Immature natural killer cell (primary cell): Measurements from ENCODE around the gene ZDHHC11. TPM values are rescaled to one million over a fixed set of nuclear protein-coding genes. Genes with fewer than 3 reads are reported as not detected.
A peak's percentile ranks its signal among the peaks of the same experiment; 100 is the strongest.

ENCODE experiments used
- DNase-seq, 3 donors: peaks; one replicate each; pipeline ENCODE4 v3.0.0; 2022; ENCODE audit warnings: mixed read lengths in 1 of 3
- H3K27ac Mint-ChIP-seq, 6 donors: one replicate each; pipeline ENCODE4 v1.8.0; 2020; ENCODE audit warnings: mixed read lengths in 6 of 6, mild to moderate bottlenecking in 5 of 6, inconsistent platforms in 4 of 6, moderate library complexity in 3 of 6
- H3K27me3 Mint-ChIP-seq, 3 donors: one replicate each; pipeline ENCODE4 v1.8.0; 2020 to 2021; ENCODE audit warnings: low read depth in 3 of 3, mild to moderate bottlenecking in 3 of 3, mixed read lengths in 3 of 3, moderate library complexity in 3 of 3, inconsistent platforms in 1 of 3
- H3K36me3 Mint-ChIP-seq, 3 donors: one replicate each; pipeline ENCODE4 v1.8.0; 2020; ENCODE audit warnings: mixed read lengths in 3 of 3, inconsistent platforms in 2 of 3, mild to moderate bottlenecking in 2 of 3
- H3K4me1 Mint-ChIP-seq, 2 donors: one replicate each; pipeline ENCODE4 v1.8.0; 2020; ENCODE audit warnings: inconsistent platforms in 2 of 2, mild to moderate bottlenecking in 2 of 2, mixed read lengths in 2 of 2, moderate library complexity in 1 of 2
- H3K4me3 Mint-ChIP-seq, 5 donors: one replicate each; pipeline ENCODE4 v1.8.0; 2020; ENCODE audit warnings: mild to moderate bottlenecking in 5 of 5, mixed read lengths in 5 of 5, inconsistent platforms in 3 of 5, moderate library complexity in 3 of 5
- H3K9me3 Mint-ChIP-seq, 6 donors: one replicate each; pipeline ENCODE4 v1.8.0; 2020; ENCODE audit warnings: mild to moderate bottlenecking in 6 of 6, mixed read lengths in 6 of 6, inconsistent platforms in 4 of 6, moderate library complexity in 3 of 6
- polyA plus RNA-seq, 3 donors: library from polyadenylated mRNA; unstranded; fragments of 300-500 nt; fragmentation: Illumina TruSeq; gene quantifications; one replicate each; pipeline ENCODE4 v1.2.3, GENCODE V29; 2021

Gene ZDHHC11
- polyA plus RNA-seq, 3 donors from 2014 or later: not detected

DNA sequence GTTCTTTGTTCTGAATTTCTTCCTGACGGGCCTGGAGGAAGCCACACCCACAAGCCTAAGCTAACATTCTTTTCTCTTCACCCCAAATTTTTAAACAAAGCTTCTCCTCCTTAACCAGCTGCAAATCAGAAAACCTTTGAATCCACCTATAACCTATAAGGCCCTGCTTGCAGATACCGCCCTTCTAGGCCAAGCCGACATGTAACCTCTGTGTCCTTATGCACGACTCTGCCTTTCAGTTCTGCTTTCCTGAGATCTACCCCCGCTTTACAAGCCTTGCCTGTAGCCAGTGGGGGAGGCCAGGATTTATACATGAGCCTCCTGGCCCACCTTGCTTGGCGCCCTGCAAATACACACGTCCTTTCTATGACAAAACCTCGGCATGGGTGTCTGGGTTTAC is 22.5 kb upstream of the ZDHHC11 start:
- Mint-ChIP-seq H3K9me3 (no peaks in the 10 kb centered on the region), H3K4me1 (peaks cover 0 to 3% of the 10 kb centered on the region in 2 donors), H3K27me3 (peaks cover 0 to 2% (median 0%) of the 10 kb centered on the region in 3 donors), H3K27ac (no peak overlapping the region), H3K4me3 (no peak overlapping the region), H3K36me3 (peaks cover 23 to 65% (median 25%) of the 10 kb centered on the region in 3 donors)
- no peak for DNase-seq

DNA sequence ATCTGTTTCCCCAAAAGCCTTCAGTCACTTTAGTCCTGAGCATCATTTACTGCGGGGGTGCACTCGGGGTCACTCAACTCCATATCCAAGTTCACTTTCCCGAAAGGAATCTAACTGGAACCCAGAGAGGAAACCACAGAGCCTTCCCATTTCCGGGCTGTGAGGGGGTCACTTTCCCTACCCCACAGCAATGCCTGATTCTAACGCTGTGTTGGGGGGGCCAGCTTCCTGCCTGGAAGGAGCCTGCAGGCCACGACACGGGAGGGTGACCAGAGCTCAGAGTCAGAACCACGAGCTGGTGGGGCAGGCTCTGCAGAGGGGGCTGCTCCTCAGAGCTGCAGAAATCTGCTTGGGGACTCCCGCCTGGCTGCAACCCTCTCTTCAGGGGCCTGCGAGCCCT is 21.5 kb upstream of the ZDHHC11 start:
- Mint-ChIP-seq H3K4me3 (no peak overlapping the region), H3K36me3 (peaks cover 27 to 67% (median 28%) of the 10 kb centered on the region in 3 donors), H3K9me3 (no peaks in the 10 kb centered on the region), H3K27ac (no peak overlapping the region), H3K27me3 (peaks cover 0 to 2% (median 0%) of the 10 kb centered on the region in 3 donors), H3K4me1 (peaks cover 0 to 2% of the 10 kb centered on the region in 2 donors)
- DNase-seq: no peak

DNA sequence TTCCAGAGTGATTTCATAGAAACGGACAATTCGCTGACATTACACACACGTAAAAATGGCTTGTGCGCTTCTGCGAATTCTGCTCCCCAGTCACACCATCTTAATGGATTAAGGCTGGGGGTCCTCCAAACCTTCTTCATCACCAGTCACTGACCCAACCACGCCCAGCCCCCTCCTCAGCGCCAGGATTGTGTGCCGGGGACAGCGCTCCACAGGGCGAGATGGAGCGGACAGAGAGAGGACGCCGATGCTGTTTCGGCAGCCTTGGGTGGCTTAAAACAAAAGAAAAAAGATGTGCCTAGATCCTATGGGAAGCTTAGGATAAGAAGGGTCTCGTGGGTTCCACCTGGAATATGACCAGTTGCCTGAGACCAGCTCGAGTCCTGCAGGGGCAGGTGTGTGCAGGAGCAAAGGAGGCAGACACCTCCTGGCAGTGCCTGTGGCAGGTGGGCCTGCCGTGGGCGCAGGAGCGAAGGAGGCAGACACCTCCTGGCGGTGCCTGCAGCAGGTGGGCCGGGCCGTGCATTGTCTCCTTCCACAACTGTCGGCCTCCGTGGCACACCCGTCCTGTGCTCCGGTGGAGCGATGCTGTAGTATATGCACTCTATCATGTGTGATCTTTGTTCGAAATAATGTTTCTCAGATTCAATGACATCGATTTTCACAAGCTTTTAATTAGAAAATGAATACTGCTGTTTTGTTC is 21.0 kb upstream of the ZDHHC11 start:
- Mint-ChIP-seq H3K36me3 (peaks cover 28 to 63% (median 31%) of the 10 kb centered on the region in 3 donors), H3K27me3 (peaks cover 0 to 2% (median 0%) of the 10 kb centered on the region in 3 donors), H3K4me3 (no peak overlapping the region), H3K9me3 (no peaks in the 10 kb centered on the region), H3K4me1 (peaks cover 0 to 2% of the 10 kb centered on the region in 2 donors), H3K27ac (no peak overlapping the region)
- DNase-seq: no peak

DNA sequence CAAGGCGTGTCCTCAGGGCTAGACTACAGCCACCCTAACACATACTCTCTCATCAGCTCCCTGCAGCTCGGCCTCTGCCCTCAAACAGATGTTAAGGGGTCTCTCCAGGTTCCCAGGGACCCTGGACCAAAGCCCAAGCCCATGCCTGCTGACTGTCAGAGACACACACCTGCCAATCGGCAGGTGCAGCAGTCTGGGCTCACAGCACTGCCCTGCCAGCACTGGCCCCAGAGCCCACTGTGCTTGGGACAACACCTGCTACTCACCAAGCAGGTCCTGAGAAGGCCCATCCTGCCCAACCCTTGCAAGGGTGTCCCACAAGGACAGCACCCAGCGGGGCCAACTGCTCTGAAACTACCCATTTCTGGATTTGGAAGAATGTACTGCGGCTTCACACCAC is 20.2 kb upstream of the ZDHHC11 start:
- Mint-ChIP-seq H3K27me3 (peaks cover 0 to 2% (median 0%) of the 10 kb centered on the region in 3 donors), H3K27ac (no peak overlapping the region), H3K9me3 (no peaks in the 10 kb centered on the region), H3K4me3 (no peak overlapping the region), H3K4me1 (peaks cover 0 to 2% of the 10 kb centered on the region in 2 donors), H3K36me3 (peaks cover 35 to 68% (median 38%) of the 10 kb centered on the region in 3 donors)
- DNase-seq: no peak

DNA sequence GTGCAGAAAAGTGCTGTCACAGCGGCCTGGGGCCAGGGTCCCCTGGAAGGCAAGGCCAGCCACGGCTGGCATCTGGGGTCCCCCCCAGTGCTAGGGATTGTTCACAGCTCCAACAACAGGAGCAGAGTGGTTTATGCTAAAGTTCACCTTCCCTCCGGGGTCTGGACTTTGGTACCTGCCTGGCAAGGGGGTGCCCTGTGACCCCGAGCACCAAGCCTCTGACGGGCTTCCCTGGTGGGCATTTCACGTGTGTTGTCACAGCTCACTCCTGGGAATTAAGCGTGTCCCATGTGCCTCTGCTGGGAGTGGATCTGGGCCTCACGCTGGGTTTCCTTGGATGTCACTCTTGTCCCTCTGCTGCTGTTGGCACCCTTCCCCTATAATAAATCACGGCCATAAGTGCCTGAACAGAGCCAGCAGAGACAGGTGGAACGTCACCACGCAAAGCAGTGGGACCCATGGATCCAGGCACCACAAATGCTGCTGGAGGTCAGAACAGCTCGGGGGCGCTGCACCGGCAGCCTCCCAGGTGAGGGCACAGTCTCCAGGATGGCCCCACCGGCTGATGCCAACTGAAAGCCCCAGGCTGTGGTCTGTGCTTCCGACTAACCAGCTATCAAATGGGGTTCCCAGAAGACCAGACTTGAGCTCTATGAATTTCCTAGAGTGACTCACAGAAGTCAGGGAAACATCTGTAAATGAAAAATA is 17.8 kb upstream of the ZDHHC11 start:
- no peaks in the 10 kb centered on the region for H3K4me1 Mint-ChIP-seq
- no peak overlapping the region for H3K27ac Mint-ChIP-seq
- no peak overlapping the region for H3K4me3 Mint-ChIP-seq
- H3K9me3 Mint-ChIP-seq: no peaks in the 10 kb centered on the region
- no peak for DNase-seq
- peaks cover 0 to 2% (median 1%) of the 10 kb centered on the region in 3 donors for H3K27me3 Mint-ChIP-seq
- peaks cover 25 to 59% (median 33%) of the 10 kb centered on the region in 3 donors for H3K36me3 Mint-ChIP-seq

DNA sequence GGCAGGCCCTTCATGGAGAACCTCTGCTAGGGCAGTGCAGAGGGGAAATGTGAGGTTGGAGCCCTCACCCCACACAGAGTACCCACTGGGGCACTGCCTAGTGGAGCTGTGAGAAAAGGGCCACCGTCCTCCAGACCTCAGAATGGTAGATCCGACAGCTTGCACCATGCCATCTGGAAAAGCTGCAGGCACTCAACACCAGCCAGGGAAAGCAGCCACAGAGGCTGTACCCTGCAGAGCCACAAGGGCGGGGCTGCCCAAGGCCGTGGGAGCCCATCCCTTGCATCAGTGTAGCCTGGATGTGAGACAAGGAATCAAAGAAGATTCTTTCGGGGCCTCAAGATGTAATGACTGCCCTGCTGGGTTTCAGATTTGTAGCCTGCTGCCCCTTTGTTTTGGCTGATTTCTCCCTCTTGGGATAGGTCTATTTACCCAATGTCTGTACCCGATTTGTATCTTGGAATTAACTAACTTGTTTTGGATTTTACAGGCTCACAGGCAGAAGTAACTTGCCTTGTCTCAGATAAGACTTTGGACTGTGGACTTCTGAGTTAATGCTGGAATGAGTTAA is 16.6 kb upstream of the ZDHHC11 start:
- H3K27me3 Mint-ChIP-seq: peaks cover 0 to 1% (median 0%) of the 10 kb centered on the region in 3 donors
- no peaks in the 10 kb centered on the region for H3K4me1 Mint-ChIP-seq
- H3K27ac Mint-ChIP-seq: no peak overlapping the region
- H3K36me3 Mint-ChIP-seq: peaks cover 25 to 54% (median 35%) of the 10 kb centered on the region in 3 donors
- H3K4me3 Mint-ChIP-seq: no peak overlapping the region
- no peak for DNase-seq
- no peaks in the 10 kb centered on the region for H3K9me3 Mint-ChIP-seq

DNA sequence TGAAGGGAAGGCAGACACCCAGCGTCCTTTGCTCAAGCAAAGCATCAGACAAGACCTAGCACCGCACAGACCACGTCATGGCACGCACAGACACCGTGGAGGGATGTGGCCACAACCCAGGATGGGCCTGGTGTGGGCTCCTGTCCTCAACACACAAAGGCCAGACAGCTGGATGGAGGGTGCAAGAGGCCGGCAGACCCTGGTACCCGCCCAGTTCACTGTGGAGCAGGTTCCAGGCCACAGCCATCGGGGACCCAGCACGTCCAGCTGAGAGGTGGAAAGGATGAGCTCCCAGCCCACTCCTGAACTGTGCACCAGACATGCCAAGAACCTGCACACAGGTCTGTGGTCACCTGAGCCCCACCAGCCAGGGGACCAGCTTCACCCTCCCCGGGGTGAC is 15.0 kb upstream of the ZDHHC11 start:
- H3K4me1 Mint-ChIP-seq: peaks cover 0 to under 1% of the 10 kb centered on the region in 2 donors
- H3K27ac Mint-ChIP-seq: no peak overlapping the region
- no peaks in the 10 kb centered on the region for H3K9me3 Mint-ChIP-seq
- DNase-seq: no peak
- no peak overlapping the region for H3K4me3 Mint-ChIP-seq
- peaks cover 0 to 1% (median 0%) of the 10 kb centered on the region in 3 donors for H3K27me3 Mint-ChIP-seq
- H3K36me3 Mint-ChIP-seq: peaks cover 25 to 47% (median 35%) of the 10 kb centered on the region in 3 donors

DNA sequence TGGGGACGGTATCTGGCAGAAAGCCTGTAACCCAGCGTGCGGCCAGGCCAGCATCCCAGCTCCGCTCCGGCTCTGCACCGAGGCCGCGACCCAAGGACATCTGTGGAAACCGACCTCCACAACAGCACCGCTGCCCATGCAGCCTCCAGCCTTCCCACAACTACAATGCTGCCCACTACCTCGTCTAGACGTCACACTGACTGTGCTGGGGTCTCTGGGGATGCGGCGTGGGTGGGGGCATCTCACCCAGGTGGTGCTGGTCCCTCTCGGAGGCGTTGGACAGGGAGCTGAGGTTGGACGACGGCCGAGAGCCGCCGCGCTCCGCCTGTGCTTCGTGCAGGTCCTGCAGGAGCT is 14.4 kb upstream of the ZDHHC11 start:
- DNase-seq: no peak
- H3K36me3 Mint-ChIP-seq: peaks cover 25 to 41% (median 35%) of the 10 kb centered on the region in 3 donors
- no peak overlapping the region for H3K4me3 Mint-ChIP-seq
- no peaks in the 10 kb centered on the region for H3K9me3 Mint-ChIP-seq
- no peak overlapping the region for H3K27ac Mint-ChIP-seq
- H3K27me3 Mint-ChIP-seq: peaks cover 0 to 1% (median 0%) of the 10 kb centered on the region in 3 donors
- peaks cover 0 to 2% of the 10 kb centered on the region in 2 donors for H3K4me1 Mint-ChIP-seq

DNA sequence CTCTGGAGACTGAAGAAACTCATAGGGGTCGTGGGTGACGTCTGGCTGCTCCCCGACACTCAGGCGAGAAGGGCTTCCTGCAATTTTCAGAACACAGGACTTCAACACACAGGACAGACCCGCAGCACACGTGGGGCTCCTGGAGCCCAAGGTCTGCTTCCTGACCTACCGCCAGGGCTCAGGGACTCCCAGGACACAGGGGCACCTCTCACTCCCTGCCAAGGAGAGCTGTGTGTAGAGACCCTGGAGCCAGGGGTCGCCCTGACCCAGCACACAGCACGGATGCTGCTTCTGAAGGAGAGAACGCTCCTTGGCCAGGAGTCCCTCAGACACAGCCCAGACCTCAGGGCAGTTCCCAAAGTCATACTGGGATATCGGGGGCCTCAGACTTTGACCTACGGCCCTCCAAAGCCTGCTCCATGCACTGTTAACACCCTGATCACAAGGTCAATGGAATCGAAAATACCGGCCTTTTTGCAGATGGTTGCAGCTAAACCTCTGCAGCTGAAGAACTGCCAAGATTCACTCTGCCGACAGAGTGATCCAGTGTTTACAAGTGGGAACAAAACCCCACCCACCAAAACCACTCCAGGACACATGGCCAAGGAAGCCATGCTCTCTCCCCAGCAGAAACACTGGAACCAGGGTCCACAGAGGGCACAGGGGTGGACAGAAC is 13.8 kb upstream of the ZDHHC11 start:
- H3K9me3 Mint-ChIP-seq: no peaks in the 10 kb centered on the region
- DNase-seq: no peak
- H3K36me3 Mint-ChIP-seq: peaks cover 23 to 36% (median 33%) of the 10 kb centered on the region in 3 donors
- peaks cover 0 to 1% (median 0%) of the 10 kb centered on the region in 3 donors for H3K27me3 Mint-ChIP-seq
- H3K4me3 Mint-ChIP-seq: no peak overlapping the region
- H3K4me1 Mint-ChIP-seq: peaks cover 0 to 2% of the 10 kb centered on the region in 2 donors
- H3K27ac Mint-ChIP-seq: peak overlapping the region in 1 of 6 donors; percentile 37

DNA sequence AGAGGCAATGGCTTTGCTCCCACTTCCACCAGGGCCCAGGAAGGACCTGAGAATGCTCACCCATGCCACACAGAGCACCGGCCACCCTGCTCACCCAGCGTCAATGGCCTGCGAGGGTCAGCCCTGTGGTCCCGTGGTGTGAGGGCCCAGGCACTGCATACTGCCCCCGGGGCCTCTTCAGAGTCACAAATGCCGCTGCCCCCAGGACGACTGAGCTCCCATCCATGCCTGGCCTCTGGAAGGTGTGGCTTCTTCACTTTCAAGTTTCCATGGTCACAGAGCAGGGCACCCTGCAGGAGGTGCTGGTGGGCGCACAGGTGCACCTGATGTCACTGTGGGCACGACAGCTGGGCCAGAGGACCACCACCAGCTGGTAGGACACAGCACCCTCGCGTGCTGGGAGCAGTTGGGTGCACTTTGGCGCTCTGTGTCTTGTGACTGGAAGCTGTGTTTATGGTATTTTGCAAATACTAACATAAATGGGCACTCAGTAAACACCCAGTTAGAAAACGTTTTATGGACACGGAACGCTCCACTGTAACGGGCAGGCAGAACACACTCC is 12.5 kb upstream of the ZDHHC11 start:
- Mint-ChIP-seq H3K36me3 (peaks cover 19 to 29% (median 26%) of the 10 kb centered on the region in 3 donors), H3K27me3 (peaks cover 0 to 1% (median 0%) of the 10 kb centered on the region in 3 donors), H3K4me3 (no peak overlapping the region), H3K9me3 (no peaks in the 10 kb centered on the region), H3K27ac (no peak overlapping the region), H3K4me1 (peaks cover 0 to 2% of the 10 kb centered on the region in 2 donors)
- DNase-seq: no peak

DNA sequence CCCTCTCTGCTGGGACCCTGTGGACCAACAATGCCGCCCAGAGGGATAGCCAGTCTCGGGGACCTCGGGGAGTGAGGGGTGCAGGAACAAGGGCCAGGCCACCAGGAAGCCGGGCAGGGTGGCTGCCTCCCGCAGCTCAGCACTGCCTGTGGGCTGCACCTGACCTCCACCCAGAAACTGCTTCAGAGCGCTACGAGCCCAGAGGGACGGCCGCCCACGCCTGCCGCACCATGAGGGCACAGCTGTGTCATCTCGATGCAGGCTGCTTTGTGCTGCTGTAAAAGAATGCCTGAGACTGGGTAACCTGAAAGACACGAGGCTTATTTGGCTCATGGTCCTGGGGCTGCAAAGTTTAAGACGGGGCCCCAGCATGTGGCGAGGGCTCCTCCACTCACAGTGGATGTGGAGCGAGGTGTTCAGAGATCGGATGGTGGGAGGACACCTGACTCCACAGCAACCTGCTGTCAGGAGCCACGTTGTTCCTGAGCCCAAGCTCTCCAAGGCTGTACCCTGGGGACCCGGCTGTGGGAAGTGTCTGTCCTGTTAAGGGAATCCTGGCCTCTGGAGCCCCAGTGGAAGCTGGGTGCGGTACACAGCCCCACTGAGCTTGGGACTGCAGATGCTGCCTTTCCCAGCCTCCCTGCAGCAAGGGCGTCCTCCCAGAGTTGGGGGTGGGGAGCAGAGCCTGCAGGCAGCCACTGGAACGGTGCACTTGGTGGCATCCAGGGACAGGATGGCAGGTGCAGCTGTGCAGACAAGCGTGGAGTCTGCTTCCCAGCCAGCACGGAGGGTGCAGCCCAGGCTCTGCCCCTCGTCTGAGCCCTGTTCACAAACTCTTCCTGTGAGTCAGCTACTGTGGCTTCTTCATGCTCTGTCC is 11.8 kb upstream of the ZDHHC11 start:
- Mint-ChIP-seq H3K4me1 (peaks cover 0 to 2% of the 10 kb centered on the region in 2 donors), H3K27ac (no peak overlapping the region), H3K9me3 (no peaks in the 10 kb centered on the region), H3K36me3 (peaks cover 12 to 23% (median 19%) of the 10 kb centered on the region in 3 donors), H3K4me3 (no peak overlapping the region), H3K27me3 (peaks cover 0 to 1% (median 0%) of the 10 kb centered on the region in 3 donors)
- no peak for DNase-seq

DNA sequence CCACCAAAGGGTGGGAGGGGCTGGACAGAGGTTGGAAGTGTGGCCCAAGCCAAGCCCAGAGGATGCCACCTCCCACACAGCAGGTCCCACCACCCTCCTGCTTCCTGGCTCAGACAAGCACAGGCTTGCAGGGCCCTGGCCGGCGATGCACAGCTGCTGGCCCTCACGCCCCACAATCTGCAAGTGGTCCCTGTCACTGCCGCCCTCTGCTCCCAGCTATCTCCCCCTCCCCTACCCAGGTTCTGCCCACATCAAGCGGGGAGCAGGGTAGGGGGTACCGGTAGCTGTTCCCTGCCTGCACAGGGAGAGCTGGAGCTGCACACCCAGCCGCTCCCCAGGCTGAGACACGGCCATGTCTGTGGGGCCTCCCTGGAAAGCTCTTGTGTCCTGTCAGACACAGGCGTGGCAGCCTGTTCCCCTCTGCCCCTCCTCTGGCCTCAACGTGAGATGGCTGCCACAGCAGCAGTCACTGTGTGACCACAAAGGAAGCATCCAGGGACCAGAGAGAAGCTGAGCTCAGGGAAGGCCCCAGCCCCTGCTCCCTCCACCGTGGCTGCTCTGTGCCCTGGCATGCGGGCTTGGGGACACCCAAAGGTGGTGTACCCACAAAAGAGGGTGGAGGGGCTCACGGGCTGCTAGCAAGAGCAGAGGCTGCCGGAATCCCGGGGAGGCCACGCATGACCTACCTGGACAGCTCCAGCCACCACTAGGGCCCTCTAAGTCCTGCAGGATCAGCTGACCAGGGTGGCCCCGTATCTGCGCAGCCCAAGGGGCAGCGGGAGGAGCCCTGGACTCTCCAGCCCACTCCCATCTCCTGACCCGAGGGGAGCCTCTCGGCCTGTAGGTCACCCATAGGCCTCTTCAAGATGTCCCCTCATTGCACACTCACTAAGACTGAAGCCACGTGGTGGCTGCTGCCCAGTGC is 10.9 kb upstream of the ZDHHC11 start:
- Mint-ChIP-seq H3K4me3 (no peak overlapping the region), H3K9me3 (no peaks in the 10 kb centered on the region), H3K36me3 (peaks cover 10 to 18% (median 14%) of the 10 kb centered on the region in 3 donors), H3K27ac (no peak overlapping the region), H3K4me1 (peaks cover 0 to 2% of the 10 kb centered on the region in 2 donors), H3K27me3 (peaks cover 0 to 1% (median 0%) of the 10 kb centered on the region in 3 donors)
- no peak for DNase-seq
